GM12865 (cell line): Measurements from ENCODE around the gene PTPRN2.

Experiments used
- DNase-seq: peaks from one replicate; pipeline ENCODE4 v3.0.0; 2010; ENCODE audit warnings: low read depth
- H3K4me3 ChIP-seq: 2 replicates; pipeline ENCODE4 v1.5.1; 2011; ENCODE audit warnings: mild to moderate bottlenecking, low read depth, low read length, control low read depth
- TF ChIP-seq, protein P1 (sequence below): IDR thresholded peaks from 2 replicates; pipeline ENCODE4 v1.5.1; 2011; ENCODE audit warnings: low read length, control low read depth, low read depth, inconsistent platforms; ENCODE audit not compliant: insufficient read depth; ENCODE audit errors: missing control alignments

Gene PTPRN2

DNA sequence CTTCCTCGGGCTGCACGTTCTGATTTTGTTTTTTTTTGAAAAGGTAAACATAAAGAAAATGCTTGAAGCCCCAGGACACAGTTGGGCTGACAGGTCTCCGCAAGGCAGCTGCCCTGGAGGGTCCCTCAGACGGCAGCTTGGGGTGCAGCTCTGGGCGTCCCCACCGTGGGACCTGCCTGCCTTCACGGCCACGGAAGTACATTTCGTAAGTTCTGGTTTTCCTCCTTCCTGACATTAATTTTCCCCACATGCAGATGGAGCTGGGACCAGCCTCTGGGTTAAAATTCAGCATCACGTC, 759.8 kb downstream of the PTPRN2 start:
- no peak overlapping the region for H3K4me3 ChIP-seq
- TF ChIP-seq, protein P1, sequence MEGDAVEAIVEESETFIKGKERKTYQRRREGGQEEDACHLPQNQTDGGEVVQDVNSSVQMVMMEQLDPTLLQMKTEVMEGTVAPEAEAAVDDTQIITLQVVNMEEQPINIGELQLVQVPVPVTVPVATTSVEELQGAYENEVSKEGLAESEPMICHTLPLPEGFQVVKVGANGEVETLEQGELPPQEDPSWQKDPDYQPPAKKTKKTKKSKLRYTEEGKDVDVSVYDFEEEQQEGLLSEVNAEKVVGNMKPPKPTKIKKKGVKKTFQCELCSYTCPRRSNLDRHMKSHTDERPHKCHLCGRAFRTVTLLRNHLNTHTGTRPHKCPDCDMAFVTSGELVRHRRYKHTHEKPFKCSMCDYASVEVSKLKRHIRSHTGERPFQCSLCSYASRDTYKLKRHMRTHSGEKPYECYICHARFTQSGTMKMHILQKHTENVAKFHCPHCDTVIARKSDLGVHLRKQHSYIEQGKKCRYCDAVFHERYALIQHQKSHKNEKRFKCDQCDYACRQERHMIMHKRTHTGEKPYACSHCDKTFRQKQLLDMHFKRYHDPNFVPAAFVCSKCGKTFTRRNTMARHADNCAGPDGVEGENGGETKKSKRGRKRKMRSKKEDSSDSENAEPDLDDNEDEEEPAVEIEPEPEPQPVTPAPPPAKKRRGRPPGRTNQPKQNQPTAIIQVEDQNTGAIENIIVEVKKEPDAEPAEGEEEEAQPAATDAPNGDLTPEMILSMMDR: no peak
- no peak for DNase-seq

DNA sequence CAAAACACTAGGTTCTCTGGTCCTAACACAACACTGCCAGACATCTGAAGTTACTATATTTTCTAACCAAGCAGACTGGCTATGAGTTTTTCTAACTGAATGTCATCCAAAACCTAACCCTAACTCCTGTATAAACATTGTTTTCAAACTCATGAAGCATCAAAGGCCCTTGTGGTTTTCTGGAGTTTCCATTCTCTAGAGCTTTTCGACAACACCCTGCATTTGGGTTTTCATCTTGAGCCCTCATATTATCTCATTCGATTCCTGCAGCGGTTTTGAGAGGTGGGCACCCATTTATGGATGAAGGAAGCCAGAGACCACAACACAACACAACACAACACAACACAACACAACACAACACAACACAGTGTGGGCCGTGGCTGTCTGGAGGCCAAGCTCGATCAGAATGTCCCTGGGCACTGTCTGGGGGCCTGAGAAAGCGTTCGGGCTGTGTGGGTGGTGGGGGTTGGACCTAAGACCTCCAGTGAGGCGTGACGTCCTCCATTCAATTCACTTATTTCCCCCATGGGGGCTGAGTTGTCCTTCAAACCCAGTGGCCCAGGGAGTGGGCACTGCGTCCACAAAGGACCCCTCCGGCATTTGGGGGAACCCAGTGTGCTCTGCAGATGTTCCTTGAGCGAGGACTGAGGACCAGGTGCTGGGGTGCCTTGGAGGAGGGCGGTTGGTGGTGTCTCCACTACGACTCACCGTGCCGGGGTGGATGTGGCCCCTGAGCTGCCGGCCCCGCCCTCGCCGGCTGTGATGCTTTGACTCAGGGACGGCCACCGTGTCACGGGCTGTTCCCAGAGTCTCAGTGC, 760.4 kb downstream of the PTPRN2 start:
- no peak overlapping the region for H3K4me3 ChIP-seq
- TF ChIP-seq, protein P1: no peak
- DNase-seq: no peak

DNA sequence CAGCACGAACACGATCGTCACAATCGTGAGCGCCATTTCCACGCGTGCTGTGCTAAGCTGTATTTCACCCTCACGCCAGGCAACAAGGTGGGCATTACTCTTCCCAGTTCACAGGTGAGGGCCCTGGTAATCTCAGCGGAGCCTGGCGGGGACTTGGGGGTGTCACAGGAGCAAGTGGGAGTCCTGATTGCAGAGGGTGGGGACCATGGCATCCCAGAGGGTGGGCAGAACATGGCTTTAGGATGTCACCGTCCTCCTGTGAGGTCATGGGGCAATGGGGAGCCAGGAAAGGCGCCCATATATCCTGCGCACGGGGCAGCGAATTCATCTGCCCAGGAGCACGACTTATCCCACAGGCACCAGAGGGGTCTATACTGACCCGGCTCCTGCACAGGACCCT, 761.1 kb downstream of the PTPRN2 start:
- no peak overlapping the region for H3K4me3 ChIP-seq
- DNase-seq: no peak
- TF ChIP-seq, protein P1: no peak

DNA sequence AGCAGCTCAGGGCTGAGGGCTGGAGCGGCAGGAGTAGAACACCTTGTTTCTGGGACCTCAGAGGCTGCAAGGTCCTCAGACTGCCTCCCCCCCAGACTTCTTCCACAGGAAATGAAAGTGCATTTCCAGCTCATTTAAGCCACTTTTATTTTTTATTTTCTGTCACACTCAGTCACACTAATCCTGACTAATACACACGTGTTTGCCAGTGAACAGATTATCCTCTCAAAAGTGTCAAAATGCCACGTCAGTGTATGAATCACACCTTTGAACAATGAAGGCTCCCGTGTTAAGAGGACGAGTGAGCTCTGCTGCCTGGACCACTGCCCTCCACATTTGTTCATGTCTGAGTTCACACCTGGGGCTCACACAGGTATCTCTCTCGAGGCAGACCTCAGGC, 762.3 kb downstream of the PTPRN2 start:
- no peak for DNase-seq
- no peak overlapping the region for H3K4me3 ChIP-seq
- TF ChIP-seq, protein P1: no peak

DNA sequence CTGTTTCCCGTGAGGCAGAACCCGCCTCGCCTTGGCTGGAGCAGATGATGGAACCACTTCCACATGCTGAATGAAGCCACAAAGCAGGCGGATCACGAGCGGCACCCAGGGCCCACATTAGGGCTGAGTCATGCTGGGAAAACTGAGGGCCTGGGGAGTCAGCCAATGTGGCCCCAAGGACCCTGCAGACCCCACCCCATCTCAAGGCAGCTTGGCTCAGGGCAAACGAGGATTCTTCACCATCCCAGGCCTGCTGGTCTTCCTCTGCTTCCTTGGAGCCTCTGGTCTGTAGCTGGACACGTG, 762.9 kb downstream of the PTPRN2 start:
- TF ChIP-seq, protein P1: no peak
- DNase-seq: no peak

DNA sequence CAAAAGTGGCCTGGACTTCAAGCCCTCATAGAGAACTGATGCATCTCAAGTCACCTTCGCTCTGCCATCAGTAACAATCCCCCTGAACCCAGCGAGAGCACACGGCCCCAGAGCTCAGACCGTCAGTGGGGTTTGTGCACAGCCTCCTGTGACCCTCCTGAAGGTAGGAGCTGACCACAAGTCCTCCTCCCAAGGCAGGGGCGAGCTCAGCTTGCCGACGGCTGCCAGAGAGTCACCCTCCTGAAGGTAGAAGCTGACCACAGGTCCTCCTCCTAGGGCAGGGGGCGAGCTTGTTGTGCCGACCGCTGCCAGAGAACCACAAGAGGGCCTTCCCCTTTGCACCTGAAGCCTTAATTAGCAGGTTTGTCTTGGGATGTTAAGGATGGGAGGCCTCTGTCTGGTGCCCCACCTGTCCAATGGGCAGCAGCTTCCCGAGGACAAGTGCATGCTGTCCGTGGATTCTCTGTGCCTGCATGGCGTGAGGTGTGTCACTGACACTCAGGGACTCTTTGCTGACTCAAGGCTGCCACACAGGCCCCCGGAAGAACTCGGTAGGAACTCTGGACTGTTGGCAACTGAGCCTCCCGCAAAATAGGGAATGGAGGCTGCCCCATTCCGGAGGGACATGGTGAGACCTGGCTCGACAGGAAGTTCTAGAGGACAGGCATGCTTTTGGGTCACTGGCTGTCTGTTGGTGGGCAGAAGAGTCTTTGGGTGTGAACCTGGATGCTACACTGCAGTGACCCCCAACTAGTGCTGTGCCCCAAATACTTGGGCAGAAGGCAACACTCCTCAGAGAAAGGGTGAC, 763.4 kb downstream of the PTPRN2 start:
- TF ChIP-seq, protein P1: no peak
- H3K4me3 ChIP-seq: no peak overlapping the region
- no peak for DNase-seq

More for the DNA sequence above, 762.9 kb downstream of the PTPRN2 start:
- no peak overlapping the region for H3K4me3 ChIP-seq
